Measurements from ENCODE around the gene MAGI1.

Gene MAGI1

DNA sequence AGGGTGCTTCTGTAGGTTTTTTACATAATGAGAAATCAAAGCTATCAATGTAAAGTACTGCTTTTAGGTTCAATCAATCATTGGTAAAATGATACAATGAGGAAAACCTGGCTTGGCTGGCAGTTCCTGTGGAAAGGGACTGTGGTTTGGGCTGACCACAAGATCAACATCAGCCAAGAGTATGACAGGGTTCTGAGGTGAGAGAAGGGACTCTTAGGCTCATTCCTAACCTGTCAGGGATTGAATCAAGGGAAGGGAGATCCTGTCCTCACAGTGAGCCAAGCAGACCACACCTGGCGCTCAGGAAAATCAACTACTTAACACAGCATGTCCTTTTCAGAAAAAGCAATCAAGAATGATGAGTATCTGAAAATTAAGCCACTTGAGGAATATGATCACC is 111.1 kb downstream of the MAGI1 start:
- Histone ChIP-seq H3K27ac (no peak overlapping the region), H2AFZ (ENCODE audit: low read depth) (no peak overlapping the region), H3K36me3 (ENCODE audit: insufficient read depth) (no peaks in the 10 kb centered on the region), H3K27me3 (ENCODE audit: insufficient read depth, low read depth) (no peaks in the 10 kb centered on the region), H3K4me3 (IDR thresholded peaks at IDR 0.05; ENCODE audit: insufficient read depth, low read depth, low read length) (no peak overlapping the region), H3K9ac (no peak overlapping the region), H3K79me2 (ENCODE audit: insufficient read depth, low read depth) (no peaks in the 10 kb centered on the region), H3K4me2 (no peak overlapping the region; the same call in 1 of the 2 replicates), H4K20me1 (ENCODE audit: insufficient read depth) (no peaks in the 10 kb centered on the region), H3K4me1 (ENCODE audit: low read depth, poor library complexity, severe bottlenecking) (peaks cover 22% of the 10 kb centered on the region)
- TF ChIP-seq CTCF (conservative IDR thresholded peaks at IDR 0.05; ENCODE audit: low read depth, low read length), result no peak

GRCh38 chr3:65925254-65925954 is 113.3 kb downstream of the MAGI1 start:
- Histone ChIP-seq H3K9ac (no peak overlapping the region), H4K20me1 (ENCODE audit: insufficient read depth) (no peaks in the 10 kb centered on the region)

DNA sequence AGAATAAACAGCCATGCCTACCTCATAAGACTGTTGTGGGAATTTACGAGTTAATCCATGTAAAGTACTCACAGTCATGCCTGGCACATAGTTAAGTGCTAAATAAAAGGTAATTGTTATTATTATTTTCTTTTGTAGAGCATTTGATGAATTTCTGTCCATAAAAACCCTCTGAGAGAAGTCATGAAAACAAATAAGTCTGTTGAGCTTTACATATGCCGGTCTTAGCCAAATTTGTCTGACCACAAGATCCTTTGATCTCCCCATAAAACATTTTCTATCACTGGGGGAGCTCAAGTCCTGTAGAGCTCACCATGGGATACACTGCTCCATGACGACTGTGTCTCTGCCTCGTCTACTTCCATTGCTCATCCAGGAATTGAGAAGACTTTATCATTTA is 114.0 kb downstream of the MAGI1 start:
- Histone ChIP-seq H3K4me2 (no peak overlapping the region), H3K9ac (no peak overlapping the region), H3K27me3 (ENCODE audit: insufficient read depth, low read depth) (no peaks in the 10 kb centered on the region), H2AFZ (ENCODE audit: low read depth) (no peak overlapping the region), H3K27ac (no peak overlapping the region), H4K20me1 (ENCODE audit: insufficient read depth) (no peaks in the 10 kb centered on the region), H3K79me2 (ENCODE audit: insufficient read depth, low read depth) (no peaks in the 10 kb centered on the region), H3K4me3 (IDR thresholded peaks at IDR 0.05; ENCODE audit: insufficient read depth, low read depth, low read length) (no peak overlapping the region), H3K36me3 (ENCODE audit: insufficient read depth) (no peaks in the 10 kb centered on the region), H3K4me1 (ENCODE audit: low read depth, poor library complexity, severe bottlenecking) (peaks cover 22% of the 10 kb centered on the region)
- no peak for TF ChIP-seq CTCF (conservative IDR thresholded peaks at IDR 0.05; ENCODE audit: low read depth, low read length)

More at GRCh38 chr3:65925254-65925954, 113.3 kb downstream of the MAGI1 start:
- Histone ChIP-seq H2AFZ (ENCODE audit: low read depth) (no peak overlapping the region), H3K27ac (no peak overlapping the region), H3K79me2 (ENCODE audit: insufficient read depth, low read depth) (no peaks in the 10 kb centered on the region), H3K4me1 (ENCODE audit: low read depth, poor library complexity, severe bottlenecking) (peaks cover 22% of the 10 kb centered on the region), H3K4me3 (IDR thresholded peaks at IDR 0.05; ENCODE audit: insufficient read depth, low read depth, low read length) (no peak overlapping the region), H3K4me2 (no peak overlapping the region), H3K27me3 (ENCODE audit: insufficient read depth, low read depth) (no peaks in the 10 kb centered on the region), H3K36me3 (ENCODE audit: insufficient read depth) (no peaks in the 10 kb centered on the region)
- TF ChIP-seq CTCF (conservative IDR thresholded peaks at IDR 0.05; ENCODE audit: low read depth, low read length), result no peak

DNA sequence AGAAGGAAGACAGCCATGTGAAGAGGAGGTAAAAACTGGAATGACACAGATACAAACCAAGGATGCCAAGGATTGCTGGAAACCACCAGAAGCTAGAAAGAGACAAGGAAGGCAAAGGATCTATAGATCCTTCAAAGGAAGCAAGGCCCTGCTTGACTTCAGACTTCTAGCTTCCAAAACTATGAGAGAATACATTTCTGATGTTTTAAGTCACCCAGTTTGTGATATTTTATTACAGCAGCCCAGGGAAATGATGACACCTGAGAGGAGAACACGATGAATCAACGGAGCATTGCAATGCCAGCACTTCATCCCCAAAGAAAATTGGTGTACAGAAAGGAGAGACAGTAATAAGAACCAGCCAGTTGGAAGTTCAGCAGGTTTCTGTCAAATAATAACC is 116.3 kb downstream of the MAGI1 start:
- no peak overlapping the region for H3K27ac ChIP-seq
- H3K36me3 ChIP-seq (ENCODE audit: insufficient read depth), result no peaks in the 10 kb centered on the region
- H3K4me1 ChIP-seq (ENCODE audit: low read depth, poor library complexity, severe bottlenecking), result peaks cover 3% of the 10 kb centered on the region
- no peaks in the 10 kb centered on the region for H3K79me2 ChIP-seq (ENCODE audit: insufficient read depth, low read depth)
- no peak overlapping the region for H3K4me2 ChIP-seq
- H2AFZ ChIP-seq (ENCODE audit: low read depth), result no peak overlapping the region
- no peak overlapping the region for H3K9ac ChIP-seq
- no peaks in the 10 kb centered on the region for H4K20me1 ChIP-seq (ENCODE audit: insufficient read depth)
- no peak overlapping the region for H3K4me3 ChIP-seq (IDR thresholded peaks at IDR 0.05; ENCODE audit: insufficient read depth, low read depth, low read length)
- no peak for TF ChIP-seq CTCF (conservative IDR thresholded peaks at IDR 0.05; ENCODE audit: low read depth, low read length)
- H3K27me3 ChIP-seq (ENCODE audit: insufficient read depth, low read depth), result no peaks in the 10 kb centered on the region
